ENCODE measurements around the gene USP53.

DNA sequence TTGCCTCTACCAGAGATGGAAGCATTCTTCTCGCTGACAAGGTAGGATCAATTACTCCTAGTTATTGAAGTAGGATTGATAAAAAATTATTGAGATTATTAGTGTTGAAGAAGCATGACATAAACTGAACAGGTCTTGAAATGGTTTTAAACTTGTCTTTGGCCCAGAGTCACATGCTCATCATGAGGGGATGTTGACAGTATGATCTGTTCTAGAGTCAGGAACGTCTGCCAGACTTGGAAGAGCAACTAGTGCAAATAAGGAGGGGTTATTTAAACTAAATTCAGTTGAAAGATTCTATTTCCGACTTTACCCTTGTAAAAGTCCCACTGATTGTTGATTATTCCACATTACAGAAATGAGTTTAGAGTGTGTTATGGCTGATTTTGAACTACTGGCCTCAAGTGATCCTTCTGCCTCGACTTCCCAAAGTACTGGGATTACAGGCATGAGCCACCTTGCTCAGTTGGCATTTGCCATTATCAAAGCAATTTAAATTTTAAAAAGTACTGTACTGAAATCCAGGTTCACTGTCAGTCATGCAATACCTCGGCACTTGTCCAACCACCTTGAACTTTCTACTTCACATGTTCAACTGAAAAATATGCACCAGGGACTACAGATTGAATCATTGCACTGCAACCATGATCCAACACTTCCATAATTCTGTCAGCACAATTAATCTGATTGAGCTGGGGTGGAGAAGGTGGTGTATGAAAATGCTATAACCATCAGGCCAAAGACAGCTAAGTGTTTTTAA, 89.7 kb downstream of the USP53 start:
- TF ChIP-seq GATA3 (IDR thresholded peaks at IDR 0.05; ENCODE audit: low read depth, low read length) (no peak), GATA2 (IDR thresholded peaks at IDR 0.05; ENCODE audit: low read depth, low read length) (no peak)
